ENCODE results near the gene SPATA6.
"Not testable (repeated sequence)": the region's sequence is repeated elsewhere in the genome, so short reads cannot be mapped to it uniquely, and the experiment has no call there.

Gene SPATA6

GRCh38 chr1:48448932-48449331 lies 23.1 kb downstream of the SPATA6 start:
- no peak overlapping the region for H3K9ac ChIP-seq
- no peak overlapping the region for H2AFZ ChIP-seq (ENCODE audit: low read depth)
- H3K27ac ChIP-seq = no peak overlapping the region
- no peaks in the 10 kb centered on the region for H3K4me1 ChIP-seq (ENCODE audit: low read depth, poor library complexity, severe bottlenecking)
- no peak overlapping the region for H3K4me2 ChIP-seq
- no peaks in the 10 kb centered on the region for H3K27me3 ChIP-seq (ENCODE audit: insufficient read depth, low read depth)
- H4K20me1 ChIP-seq (ENCODE audit: insufficient read depth) = no peaks in the 10 kb centered on the region
- H3K4me3 ChIP-seq (IDR thresholded peaks at IDR 0.05; ENCODE audit: insufficient read depth, low read depth, low read length) = no peak overlapping the region
- H3K36me3 ChIP-seq (ENCODE audit: insufficient read depth) = no peaks in the 10 kb centered on the region
- no peaks in the 10 kb centered on the region for H3K79me2 ChIP-seq (ENCODE audit: insufficient read depth, low read depth)
- TF ChIP-seq CTCF (conservative IDR thresholded peaks at IDR 0.05; ENCODE audit: low read depth, low read length) = no peak

- not testable (repeated sequence) for H3K79me2 ChIP-seq (ENCODE audit: insufficient read depth, low read depth); H4K20me1 ChIP-seq (ENCODE audit: insufficient read depth); H3K9ac ChIP-seq; H2AFZ ChIP-seq (ENCODE audit: low read depth); H3K4me2 ChIP-seq; H3K4me1 ChIP-seq (ENCODE audit: low read depth, poor library complexity, severe bottlenecking); H3K36me3 ChIP-seq (ENCODE audit: insufficient read depth); H3K27me3 ChIP-seq (ENCODE audit: insufficient read depth, low read depth); H3K4me3 ChIP-seq (IDR thresholded peaks at IDR 0.05; ENCODE audit: insufficient read depth, low read depth, low read length); H3K27ac ChIP-seq
These were observed 27.8 kb downstream of the SPATA6 start for GRCh38 chr1:48444186-48444585.

GRCh38 chr1:48442864-48443619 lies 29.0 kb downstream of the SPATA6 start:
- no peak overlapping the region for H3K4me2 ChIP-seq
- no peaks in the 10 kb centered on the region for H3K4me1 ChIP-seq (ENCODE audit: low read depth, poor library complexity, severe bottlenecking)
- no peak overlapping the region for H2AFZ ChIP-seq (ENCODE audit: low read depth)
- no peak for TF ChIP-seq CTCF (conservative IDR thresholded peaks at IDR 0.05; ENCODE audit: low read depth, low read length)
- no peaks in the 10 kb centered on the region for H3K27me3 ChIP-seq (ENCODE audit: insufficient read depth, low read depth)
- no peaks in the 10 kb centered on the region for H3K36me3 ChIP-seq (ENCODE audit: insufficient read depth)
- H3K27ac ChIP-seq = no peak overlapping the region
- H3K4me3 ChIP-seq (IDR thresholded peaks at IDR 0.05; ENCODE audit: insufficient read depth, low read depth, low read length) = no peak overlapping the region
- H3K79me2 ChIP-seq (ENCODE audit: insufficient read depth, low read depth) = no peaks in the 10 kb centered on the region
- H3K9ac ChIP-seq = no peak overlapping the region
- no peaks in the 10 kb centered on the region for H4K20me1 ChIP-seq (ENCODE audit: insufficient read depth)

GRCh38 chr1:48440786-48441185 lies 31.2 kb downstream of the SPATA6 start:
- H3K9ac ChIP-seq; H2AFZ ChIP-seq (ENCODE audit: low read depth); H3K4me1 ChIP-seq (ENCODE audit: low read depth, poor library complexity, severe bottlenecking); H3K4me3 ChIP-seq (IDR thresholded peaks at IDR 0.05; ENCODE audit: insufficient read depth, low read depth, low read length); H4K20me1 ChIP-seq (ENCODE audit: insufficient read depth); H3K27me3 ChIP-seq (ENCODE audit: insufficient read depth, low read depth); H3K79me2 ChIP-seq (ENCODE audit: insufficient read depth, low read depth); H3K36me3 ChIP-seq (ENCODE audit: insufficient read depth); H3K4me2 ChIP-seq; H3K27ac ChIP-seq: not testable (repeated sequence)

- H3K36me3 ChIP-seq (ENCODE audit: insufficient read depth) = no peaks in the 10 kb centered on the region
- no peaks in the 10 kb centered on the region for H4K20me1 ChIP-seq (ENCODE audit: insufficient read depth)
- H3K4me1 ChIP-seq (ENCODE audit: low read depth, poor library complexity, severe bottlenecking) = no peaks in the 10 kb centered on the region
- no peaks in the 10 kb centered on the region for H3K27me3 ChIP-seq (ENCODE audit: insufficient read depth, low read depth)
- no peak overlapping the region for H3K9ac ChIP-seq
- no peak for TF ChIP-seq CTCF (conservative IDR thresholded peaks at IDR 0.05; ENCODE audit: low read depth, low read length)
- H3K27ac ChIP-seq = no peak overlapping the region
- H3K4me3 ChIP-seq (IDR thresholded peaks at IDR 0.05; ENCODE audit: insufficient read depth, low read depth, low read length) = no peak overlapping the region
- H3K79me2 ChIP-seq (ENCODE audit: insufficient read depth, low read depth) = no peaks in the 10 kb centered on the region
- no peak overlapping the region for H2AFZ ChIP-seq (ENCODE audit: low read depth)
- no peak overlapping the region for H3K4me2 ChIP-seq
These were observed 32.6 kb downstream of the SPATA6 start for GRCh38 chr1:48439380-48439779.

- not testable (repeated sequence) for H2AFZ ChIP-seq (ENCODE audit: low read depth); H3K27me3 ChIP-seq (ENCODE audit: insufficient read depth, low read depth); H3K9ac ChIP-seq; H3K4me1 ChIP-seq (ENCODE audit: low read depth, poor library complexity, severe bottlenecking); H4K20me1 ChIP-seq (ENCODE audit: insufficient read depth); H3K4me2 ChIP-seq; H3K4me3 ChIP-seq (IDR thresholded peaks at IDR 0.05; ENCODE audit: insufficient read depth, low read depth, low read length); H3K27ac ChIP-seq; H3K36me3 ChIP-seq (ENCODE audit: insufficient read depth); H3K79me2 ChIP-seq (ENCODE audit: insufficient read depth, low read depth)
These were observed 34.6 kb downstream of the SPATA6 start for GRCh38 chr1:48437379-48437778.

- not testable (repeated sequence) for H3K27ac ChIP-seq; H3K4me3 ChIP-seq (IDR thresholded peaks at IDR 0.05; ENCODE audit: insufficient read depth, low read depth, low read length); H3K27me3 ChIP-seq (ENCODE audit: insufficient read depth, low read depth); H3K4me1 ChIP-seq (ENCODE audit: low read depth, poor library complexity, severe bottlenecking); H3K79me2 ChIP-seq (ENCODE audit: insufficient read depth, low read depth); H3K4me2 ChIP-seq; H3K9ac ChIP-seq; H3K36me3 ChIP-seq (ENCODE audit: insufficient read depth); H2AFZ ChIP-seq (ENCODE audit: low read depth); H4K20me1 ChIP-seq (ENCODE audit: insufficient read depth)
These were observed 36.5 kb downstream of the SPATA6 start for GRCh38 chr1:48435312-48436002.
